Endodermal cell (in vitro differentiated cells): ENCODE data around the gene KRTAP12-1. TPM values are rescaled to one million over a fixed set of nuclear protein-coding genes. Genes with fewer than 3 reads are reported as not detected.

Experiments used
- DNase-seq: peaks from one replicate; pipeline ENCODE4 v3.0.0-alpha.2; 2017
- H3K27ac ChIP-seq: 2 replicates; pipeline ENCODE4 v1.5.1; 2013; ENCODE audit warnings: mild to moderate bottlenecking, low read depth, low read length, moderate library complexity
- H3K27me3 ChIP-seq: 2 replicates; pipeline ENCODE4 v1.6.1; 2013; ENCODE audit warnings: mild to moderate bottlenecking, low read length, moderate library complexity; ENCODE audit not compliant: insufficient read depth, control insufficient read depth, poor library complexity, severe bottlenecking
- H3K36me3 ChIP-seq: 2 replicates; pipeline ENCODE4 v1.7.0; 2013; ENCODE audit warnings: mild to moderate bottlenecking, low read length, moderate library complexity; ENCODE audit not compliant: control insufficient read depth, insufficient read depth
- H3K4me1 ChIP-seq: one replicate; pipeline ENCODE4 v1.7.0; 2013; ENCODE audit warnings: low read length; ENCODE audit not compliant: control insufficient read depth, insufficient read depth
- H3K4me3 ChIP-seq: 2 replicates; pipeline ENCODE4 v1.5.1; 2013; ENCODE audit warnings: mild to moderate bottlenecking, low read length, moderate library complexity
- H3K9ac ChIP-seq: 2 replicates; pipeline ENCODE4 v1.6.1; 2013; ENCODE audit warnings: mild to moderate bottlenecking, low read length, moderate library complexity; ENCODE audit not compliant: poor library complexity, severe bottlenecking; ENCODE audit errors: extremely low read depth
- H3K9me3 ChIP-seq: 2 replicates; pipeline ENCODE4 v1.6.1; 2013; ENCODE audit warnings: mild to moderate bottlenecking, low read length, moderate library complexity; ENCODE audit not compliant: control insufficient read depth
- H3K27ac Mint-ChIP-seq: 2 replicates; pipeline ENCODE4 v1.8.0; 2020; ENCODE audit warnings: mixed read lengths
- H3K27me3 Mint-ChIP-seq: 2 replicates; pipeline ENCODE4 v1.8.0; 2021; ENCODE audit warnings: mild to moderate bottlenecking, mixed read lengths; ENCODE audit not compliant: insufficient read depth
- H3K36me3 Mint-ChIP-seq: 2 replicates; pipeline ENCODE4 v1.8.0; 2020; ENCODE audit warnings: low read depth, mixed read lengths
- H3K4me1 Mint-ChIP-seq: 2 replicates; pipeline ENCODE4 v1.8.0; 2020; ENCODE audit warnings: mixed read lengths
- H3K4me3 Mint-ChIP-seq: 2 replicates; pipeline ENCODE4 v1.8.0; 2020; ENCODE audit warnings: mild to moderate bottlenecking, moderate library complexity, mixed read lengths
- H3K9me3 Mint-ChIP-seq: 2 replicates; pipeline ENCODE4 v1.8.0; 2020; ENCODE audit warnings: mild to moderate bottlenecking, mixed read lengths
- CTCF ChIP-seq: fragments of 200-600 bp; sonication (generic); conservative IDR thresholded peaks from 2 replicates; pipeline ENCODE4 v1.5.0; 2021; ENCODE audit warnings: antibody characterized with exemption, mild to moderate bottlenecking
- WGBS, 2 experiments: methylation state at CpG; one replicate each; pipeline versions ENCODE4 v1.1.5 to v1.1.7; 2013; ENCODE audit warnings: missing lambda C conversion rate in 2 of 2, mixed read lengths in 1 of 2; ENCODE audit not compliant: insufficient coverage in 1 of 2, insufficient read length in 1 of 2; 5-methylcytosine and 5-hydroxymethylcytosine counted together
- total RNA-seq, 2 donors: library from RNA; stranded (reverse); fragmentation: NEBNext Ultra II Directional in 1 of 2; extraction: Animal tissue kit (Norgen Biotek cat#: 25700) in 1 of 2; gene quantifications; 2 replicates in 1 of 2; 3 replicates in 1 of 2; pipeline ENCODE4 v1.2.1, GENCODE V29; 2021

Gene KRTAP12-1
- total RNA-seq, 2 donors from 2014 or later, result not detected

- H3K27me3 ChIP-seq, result no peaks in the 10 kb centered on the region
- Mint-ChIP-seq H3K4me3 (no peak overlapping the region), H3K9me3 (peaks cover 8% of the 10 kb centered on the region), H3K4me1 (peaks cover 3% of the 10 kb centered on the region), H3K27me3 (peaks cover 4% of the 10 kb centered on the region), H3K27ac (no peak overlapping the region), H3K36me3 (no peaks in the 10 kb centered on the region)
- peaks cover 6% of the 10 kb centered on the region for H3K9me3 ChIP-seq
- no peak overlapping the region for H3K27ac ChIP-seq
- no peaks in the 10 kb centered on the region for H3K4me1 ChIP-seq
- no peak for DNase-seq
- H3K4me3 ChIP-seq, result no peak overlapping the region
- WGBS, 2 experiments, result 88 to 92% methylated on average over 15 to 17 of the region's 17 CpGs
- TF ChIP-seq CTCF, result no peak
- H3K36me3 ChIP-seq, result no peaks in the 10 kb centered on the region
- H3K9ac ChIP-seq, result no peak overlapping the region
These were observed 28.0 kb downstream of the KRTAP12-1 start for GRCh38 chr21:44653656-44654575.

GRCh38 chr21:44653123-44653522 lies 28.8 kb downstream of the KRTAP12-1 start:
- Mint-ChIP-seq H3K27ac (no peak overlapping the region), H3K27me3 (peaks cover 4% of the 10 kb centered on the region), H3K4me3 (no peak overlapping the region), H3K9me3 (peaks cover 8% of the 10 kb centered on the region), H3K36me3 (no peaks in the 10 kb centered on the region), H3K4me1 (no peaks in the 10 kb centered on the region)
- Histone ChIP-seq H3K4me3 (no peak overlapping the region), H3K9me3 (peaks cover 6% of the 10 kb centered on the region), H3K27ac (no peak overlapping the region), H3K36me3 (no peaks in the 10 kb centered on the region), H3K9ac (no peak overlapping the region), H3K4me1 (no peaks in the 10 kb centered on the region), H3K27me3 (no peaks in the 10 kb centered on the region)
- no peak for TF ChIP-seq CTCF
- DNase-seq, result no peak
- 85 to 92% methylated on average over 11 to 14 of the region's 14 CpGs for WGBS, 2 experiments

GRCh38 chr21:44650973-44651675 lies 30.8 kb downstream of the KRTAP12-1 start:
- H3K4me3 Mint-ChIP-seq, result no peak overlapping the region
- peaks cover 7% of the 10 kb centered on the region for H3K4me1 Mint-ChIP-seq
- H3K4me1 ChIP-seq, result no peaks in the 10 kb centered on the region
- peaks cover 4% of the 10 kb centered on the region for H3K27me3 Mint-ChIP-seq
- TF ChIP-seq CTCF, result no peak
- 91 to 98% methylated on average over 9 to 12 of the region's 12 CpGs for WGBS, 2 experiments
- no peak overlapping the region for H3K27ac ChIP-seq
- H3K4me3 ChIP-seq, result no peak overlapping the region
- no peaks in the 10 kb centered on the region for H3K36me3 Mint-ChIP-seq
- no peaks in the 10 kb centered on the region for H3K9me3 ChIP-seq
- no peaks in the 10 kb centered on the region for H3K27me3 ChIP-seq
- H3K27ac Mint-ChIP-seq, result no peak overlapping the region
- H3K9me3 Mint-ChIP-seq, result peaks cover 7% of the 10 kb centered on the region
- H3K36me3 ChIP-seq, result no peaks in the 10 kb centered on the region
- H3K9ac ChIP-seq, result no peak overlapping the region
- no peak for DNase-seq
